Ishikawa (cell line): ENCODE data around the gene PDZRN3.

ENCODE experiments used
- CEBPB ChIP-seq: IDR thresholded peaks from 2 replicates; pipeline ENCODE4 v1.6.1; 2012
- CREB1 ChIP-seq: IDR thresholded peaks from 2 replicates; pipeline ENCODE4 v1.6.1; 2012; ENCODE audit warnings: low read depth
- EP300 ChIP-seq: IDR thresholded peaks from 2 replicates; pipeline ENCODE4 v1.6.1; 2012; ENCODE audit warnings: borderline replicate concordance
- FOXM1 ChIP-seq: IDR thresholded peaks from 2 replicates; pipeline ENCODE4 v1.6.1; 2012; ENCODE audit warnings: low read depth, borderline replicate concordance
- MAX ChIP-seq: IDR thresholded peaks from 2 replicates; pipeline ENCODE4 v1.6.1; 2012
- NFIC ChIP-seq: IDR thresholded peaks from 2 replicates; pipeline ENCODE4 v1.6.1; 2012
- RAD21 ChIP-seq: IDR thresholded peaks from 2 replicates; pipeline ENCODE4 v1.6.1; 2012; ENCODE audit warnings: low read depth
- REST ChIP-seq: IDR thresholded peaks from 2 replicates; pipeline ENCODE4 v1.6.1; 2012; ENCODE audit warnings: low read depth, mild to moderate bottlenecking
- TAF1 ChIP-seq: IDR thresholded peaks from 2 replicates; pipeline ENCODE4 v1.6.1; 2012; ENCODE audit warnings: low read depth, mild to moderate bottlenecking
- TCF12 ChIP-seq: IDR thresholded peaks from 2 replicates; pipeline ENCODE4 v1.6.1; 2012; ENCODE audit warnings: low read depth
- TEAD4 ChIP-seq: IDR thresholded peaks from 2 replicates; pipeline ENCODE4 v1.6.1; 2012
- YY1 ChIP-seq: IDR thresholded peaks from 2 replicates; pipeline ENCODE4 v1.6.1; 2012; ENCODE audit warnings: low read depth
- ZBTB7A ChIP-seq: IDR thresholded peaks from 2 replicates; pipeline ENCODE4 v1.6.1; 2012; ENCODE audit warnings: low read depth
- TF ChIP-seq, protein P1 (sequence below): IDR thresholded peaks from 2 replicates; pipeline ENCODE4 v1.6.1; 2012

DNA sequence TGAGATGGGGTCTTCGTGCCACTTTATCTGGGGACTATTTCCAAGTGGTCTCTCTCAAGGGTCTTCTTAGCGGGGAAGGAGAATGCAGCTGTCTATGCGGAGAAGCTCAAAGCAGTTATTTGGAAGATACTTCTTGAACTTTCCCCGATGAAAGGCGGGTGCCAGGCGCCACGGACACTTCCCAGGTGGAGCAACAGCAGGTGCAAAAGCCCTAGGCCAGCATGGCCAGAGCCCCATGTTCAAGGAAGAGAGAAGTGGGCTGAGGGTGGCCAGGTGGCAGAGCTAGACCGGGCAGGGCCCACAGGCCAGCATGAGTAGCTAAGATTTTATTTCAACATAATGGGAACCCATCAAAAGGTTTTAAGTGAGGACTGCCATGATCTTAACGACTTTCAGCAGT, 232.8 kb downstream of the PDZRN3 start:
- TF ChIP-seq TAF1, result no peak
- TF ChIP-seq FOXM1, result no peak
- TF ChIP-seq CEBPB, result no peak
- TF ChIP-seq REST, result no peak
- no peak for TF ChIP-seq EP300
- no peak for TF ChIP-seq ZBTB7A
- TF ChIP-seq NFIC, result no peak
- TF ChIP-seq MAX, result no peak
- TF ChIP-seq CREB1, result no peak
- no peak for TF ChIP-seq RAD21
- no peak for TF ChIP-seq TEAD4
- TF ChIP-seq, protein P1, sequence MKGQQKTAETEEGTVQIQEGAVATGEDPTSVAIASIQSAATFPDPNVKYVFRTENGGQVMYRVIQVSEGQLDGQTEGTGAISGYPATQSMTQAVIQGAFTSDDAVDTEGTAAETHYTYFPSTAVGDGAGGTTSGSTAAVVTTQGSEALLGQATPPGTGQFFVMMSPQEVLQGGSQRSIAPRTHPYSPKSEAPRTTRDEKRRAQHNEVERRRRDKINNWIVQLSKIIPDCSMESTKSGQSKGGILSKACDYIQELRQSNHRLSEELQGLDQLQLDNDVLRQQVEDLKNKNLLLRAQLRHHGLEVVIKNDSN, result no peak
- TF ChIP-seq TCF12, result no peak
- no peak for TF ChIP-seq YY1
